Measurements from ENCODE around the gene MAPRE3.

DNA sequence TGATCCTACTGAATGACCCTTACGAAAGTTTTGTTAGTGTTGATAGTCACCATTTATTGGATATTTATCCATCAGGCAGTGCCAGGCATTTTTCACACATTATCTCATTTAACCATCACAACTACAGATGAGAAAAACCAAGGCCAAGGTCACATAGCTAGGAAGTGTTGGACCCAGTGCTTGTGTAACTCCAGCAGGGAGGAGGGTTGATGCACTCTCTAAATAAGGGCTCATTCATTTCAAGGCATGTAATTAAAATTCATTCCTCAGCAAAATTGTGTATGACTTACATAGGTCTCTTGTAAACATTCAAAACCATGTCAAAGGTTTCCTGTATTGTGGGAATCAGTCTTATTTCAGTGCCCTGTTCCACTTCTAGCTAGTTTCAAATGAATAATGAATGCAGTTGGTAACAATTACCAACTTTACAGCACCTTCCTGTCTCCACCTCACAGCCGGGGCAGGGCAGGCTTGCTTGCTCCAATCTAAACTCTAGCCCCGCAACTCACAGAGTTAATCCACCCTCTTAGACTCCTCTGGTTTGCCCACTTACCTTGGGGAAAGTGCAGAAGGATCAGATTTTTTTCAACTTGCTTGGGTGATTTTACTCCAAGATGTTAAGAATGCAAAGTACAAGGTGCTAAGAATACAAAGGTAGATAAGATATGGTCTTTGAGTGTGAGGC, 5.8 kb upstream of the MAPRE3 start:
- TF ChIP-seq CTCF (IDR thresholded peaks at IDR 0.05 in 4 of 5, conservative IDR thresholded peaks at IDR 0.05 in 1 of 5) (no peak), POLR2A (IDR thresholded peaks at IDR 0.05) (no peak)
